HAP-1 (cell line): ENCODE measurements around the gene PADI2.
A peak's percentile ranks its signal among the peaks of the same experiment; 100 is the strongest.
"Not testable (repeated sequence)": the region's sequence is repeated elsewhere in the genome, so short reads cannot be mapped to it uniquely, and the experiment has no call there.

Experiments used
- DNase-seq, 2 experiments: peaks; one replicate each; pipeline ENCODE4 v3.0.0-alpha.2; 2016 to 2020; ENCODE audit warnings: low spot score in 2 of 2
- H3K27me3 ChIP-seq: fragments of 250-450 bp; sonication (Bioruptor Pico); 2 replicates; pipeline ENCODE4 v1.5.1; 2020; ENCODE audit warnings: low read depth, mild to moderate bottlenecking, moderate library complexity
- H3K36me3 ChIP-seq: fragments of 250-450 bp; sonication (Bioruptor Pico); replicated peaks from 2 replicates; pipeline ENCODE4 v1.5.1; 2020; ENCODE audit warnings: mild to moderate bottlenecking
- H3K4me1 ChIP-seq: fragments of 250-450 bp; sonication (Bioruptor Pico); 2 replicates; pipeline ENCODE4 v1.5.1; 2020; ENCODE audit warnings: mild to moderate bottlenecking
- H3K4me3 ChIP-seq: fragments of 250-450 bp; sonication (Bioruptor Pico); 2 replicates; pipeline ENCODE4 v1.5.1; 2020; ENCODE audit warnings: mild to moderate bottlenecking, moderate library complexity
- H3K9me3 ChIP-seq: fragments of 250-450 bp; sonication (Bioruptor Pico); 2 replicates; pipeline ENCODE4 v1.5.1; 2020; ENCODE audit warnings: mild to moderate bottlenecking, moderate library complexity
- in situ Hi-C: fragments of 300-500 bp; cut with MboI; formaldehyde crosslinking; loops from 3 replicates; pipeline ENCODE4 v1.14.3; 2020; ENCODE audit warnings: low sequenced_read_pairs, inconsistent platforms, mixed read lengths

PADI2 gene

GRCh38 chr1:17078991-17079868 is 40.0 kb downstream of the PADI2 start:
- in situ Hi-C loops = no loop called here
- H3K27me3 ChIP-seq = no peaks in the 10 kb centered on the region
- no peaks in the 10 kb centered on the region for H3K36me3 ChIP-seq
- no peak for DNase-seq
- H3K4me3 ChIP-seq = no peak overlapping the region
- no peaks in the 10 kb centered on the region for H3K9me3 ChIP-seq
- H3K4me1 ChIP-seq = no peaks in the 10 kb centered on the region

GRCh38 chr1:17075470-17076255 is 43.6 kb downstream of the PADI2 start:
- Histone ChIP-seq H3K27me3 (no peaks in the 10 kb centered on the region), H3K9me3 (no peaks in the 10 kb centered on the region), H3K4me3 (no peak overlapping the region), H3K4me1 (no peaks in the 10 kb centered on the region), H3K36me3 (no peaks in the 10 kb centered on the region)
- DNase-seq = peak; percentile 28 to 72
- in situ Hi-C loops = no loop called here

- no peaks in the 10 kb centered on the region for H3K4me1 ChIP-seq
- no peaks in the 10 kb centered on the region for H3K27me3 ChIP-seq
- no peak for DNase-seq
- H3K36me3 ChIP-seq = no peaks in the 10 kb centered on the region
- in situ Hi-C loops = no loop called here
- H3K4me3 ChIP-seq = no peak overlapping the region
- no peaks in the 10 kb centered on the region for H3K9me3 ChIP-seq
Measured at GRCh38 chr1:17071794-17072193, 47.5 kb downstream of the PADI2 start.

GRCh38 chr1:17070163-17070525 is 49.1 kb downstream of the PADI2 start:
- Histone ChIP-seq H3K4me3 (no peak overlapping the region), H3K9me3 (0 out of 2 replicates have a peak, but pooled peaks cover 5% of the 10 kb centered on the region), H3K4me1 (no peaks in the 10 kb centered on the region), H3K27me3 (no peaks in the 10 kb centered on the region), H3K36me3 (no peaks in the 10 kb centered on the region)
- DNase-seq = no peak
- in situ Hi-C loops = no loop called here

- Histone ChIP-seq H3K36me3 (no peaks in the 10 kb centered on the region), H3K27me3 (no peaks in the 10 kb centered on the region), H3K4me3 (no peak overlapping the region), H3K4me1 (no peaks in the 10 kb centered on the region), H3K9me3 (peaks cover 8% of the 10 kb centered on the region)
- DNase-seq = no peak
- in situ Hi-C loops = no loop called here
Measured at GRCh38 chr1:17069452-17070162, 49.6 kb downstream of the PADI2 start.

GRCh38 chr1:17068789-17069188 is 50.5 kb downstream of the PADI2 start:
- H3K4me1 ChIP-seq = no peaks in the 10 kb centered on the region
- H3K9me3 ChIP-seq = peaks cover 8% of the 10 kb centered on the region
- H3K27me3 ChIP-seq = no peaks in the 10 kb centered on the region
- no peaks in the 10 kb centered on the region for H3K36me3 ChIP-seq
- no peak overlapping the region for H3K4me3 ChIP-seq
- DNase-seq = no peak
- in situ Hi-C loops = no loop called here

- H3K27me3 ChIP-seq = no peaks in the 10 kb centered on the region
- H3K4me3 ChIP-seq = no peak overlapping the region
- peaks cover 8% of the 10 kb centered on the region for H3K9me3 ChIP-seq
- H3K4me1 ChIP-seq = no peaks in the 10 kb centered on the region
- DNase-seq = no peak
- no peaks in the 10 kb centered on the region for H3K36me3 ChIP-seq
- in situ Hi-C loops = no loop called here
Measured at GRCh38 chr1:17067465-17068240, 51.6 kb downstream of the PADI2 start.

GRCh38 chr1:17067069-17067426 is 52.2 kb downstream of the PADI2 start:
- Histone ChIP-seq H3K4me1 (no peaks in the 10 kb centered on the region), H3K9me3 (peaks cover 8% of the 10 kb centered on the region), H3K4me3 (no peak overlapping the region), H3K27me3 (no peaks in the 10 kb centered on the region), H3K36me3 (no peaks in the 10 kb centered on the region)
- in situ Hi-C loops = no loop called here
- DNase-seq = no peak

- no peak for DNase-seq
- H3K36me3 ChIP-seq = no peaks in the 10 kb centered on the region
- in situ Hi-C loops = no loop called here
- H3K27me3 ChIP-seq = no peaks in the 10 kb centered on the region
- H3K4me3 ChIP-seq = no peak overlapping the region
- no peaks in the 10 kb centered on the region for H3K4me1 ChIP-seq
- peaks cover 8% of the 10 kb centered on the region for H3K9me3 ChIP-seq
Measured at GRCh38 chr1:17066361-17067068, 52.7 kb downstream of the PADI2 start.

- H3K9me3 ChIP-seq = peaks cover 8% of the 10 kb centered on the region
- peaks cover 2% of the 10 kb centered on the region; the same call in 1 of the 2 replicates for H3K4me1 ChIP-seq
- in situ Hi-C loops = no loop called here
- H3K27me3 ChIP-seq = no peaks in the 10 kb centered on the region
- H3K4me3 ChIP-seq = no peak overlapping the region
- DNase-seq = no peak
- no peaks in the 10 kb centered on the region for H3K36me3 ChIP-seq
Measured at GRCh38 chr1:17065666-17066065, 53.6 kb downstream of the PADI2 start.

- not testable (repeated sequence) for DNase-seq, H3K4me1 ChIP-seq, H3K27me3 ChIP-seq, H3K4me3 ChIP-seq, H3K36me3 ChIP-seq, H3K9me3 ChIP-seq
- in situ Hi-C loops = loop anchor here (5.0 kb wide), 1 partner anchor 175 kb away; no protein-coding TSS in a partner anchor
Measured at GRCh38 chr1:17062751-17063150, 56.5 kb downstream of the PADI2 start.

GRCh38 chr1:17061892-17062291 is 57.4 kb downstream of the PADI2 start:
- H3K4me3 ChIP-seq = no peak overlapping the region
- in situ Hi-C loops = loop anchor here (5.0 kb wide), 1 partner anchor 175 kb away; no protein-coding TSS in a partner anchor
- peaks cover 6% of the 10 kb centered on the region for H3K4me1 ChIP-seq
- DNase-seq = no peak
- no peaks in the 10 kb centered on the region for H3K36me3 ChIP-seq
- no peaks in the 10 kb centered on the region for H3K27me3 ChIP-seq
- H3K9me3 ChIP-seq = peaks cover 8% of the 10 kb centered on the region

- in situ Hi-C loops = loop anchor here (5.0 kb wide), 1 partner anchor 176 kb away; no protein-coding TSS in a partner anchor
- Histone ChIP-seq H3K9me3 (peaks cover 8% of the 10 kb centered on the region), H3K4me3 (no peak overlapping the region), H3K4me1 (peaks cover 6% of the 10 kb centered on the region), H3K36me3 (no peaks in the 10 kb centered on the region), H3K27me3 (no peaks in the 10 kb centered on the region)
- DNase-seq = no peak
Measured at GRCh38 chr1:17061486-17061885, 57.8 kb downstream of the PADI2 start.
